HCT116 (cell line): Measurements from ENCODE around the gene SRSF7. TPM values are rescaled to one million over a fixed set of nuclear protein-coding genes. Genes with fewer than 3 reads are reported as not detected.
"Not testable (repeated sequence)": the region's sequence is repeated elsewhere in the genome, so short reads cannot be mapped to it uniquely, and the experiment has no call there.

ENCODE experiments used
- ATAC-seq: fragments of 200-7000 bp; cut with Tn5 transposase; 2 replicates; pipeline ENCODE4 v1.9.1; 2020; ENCODE audit warnings: mild to moderate bottlenecking, moderate library complexity
- BruUV-seq: library from RNA; stranded (reverse); fragments of 400-500 nt; replicated peaks from 2 replicates; lab custom pipeline; 2021; lab: Mats Ljungman, UMichigan
- CTCF ChIA-PET: fragments of 300-600 bp; sonication (Branson Sonifier 250); formaldehyde crosslinking; loops from one replicate; lab custom pipeline; 2021; ENCODE audit warnings: antibody characterized with exemption; lab: Charles Lee
- POLR2A ChIA-PET: fragments of 300-600, 350-600 bp; sonication (Branson Sonifier 250); formaldehyde crosslinking; loops from one replicate; lab custom pipeline; 2021; ENCODE audit warnings: antibody characterized with exemption; lab: Charles Lee
- RAD21 ChIA-PET, 2 experiments: fragments of 300-600 bp; sonication (Branson Sonifier 250); formaldehyde crosslinking; loops; one replicate each; lab custom pipeline; 2023; ENCODE audit warnings: low total read pairs in 2 of 2; ENCODE audit not compliant: uncharacterized antibody in 2 of 2, unreplicated experiment in 2 of 2, low non-redundant PET in 1 of 2; lab: Charles Lee
- DNase-seq: peaks from one replicate; pipeline ENCODE4 v3.0.0-alpha.2; 2010; ENCODE audit warnings: low read depth, low spot score
- H2AFZ ChIP-seq: fragments of 200-600 bp; shearing (Covaris generic), sonication (generic); 2 replicates; pipeline ENCODE4 v1.6.1; 2017; ENCODE audit warnings: low read depth, mixed run types, mixed read lengths, antibody characterized with exemption, low read length; ENCODE audit not compliant: poor library complexity, severe bottlenecking
- H3K27ac ChIP-seq: 2 replicates; pipeline ENCODE4 v1.5.1; 2012; ENCODE audit warnings: low read depth, low read length
- H3K27me3 ChIP-seq: fragments of 200-600 bp; sonication (generic); 2 replicates; pipeline ENCODE4 v1.6.1; 2016; ENCODE audit warnings: mixed run types, low read length, mixed read lengths; ENCODE audit not compliant: insufficient read depth
- H3K36me3 ChIP-seq, 2 experiments: fragments of 200-500 bp in 1 of 2; fragments of 200-600 bp in 1 of 2; sonication (Bioruptor generic) in 1 of 2; sonication (generic) in 1 of 2; 2 replicates each; pipeline versions ENCODE4 v1.5.1 to v1.6.1; 2014 to 2016; ENCODE audit warnings: low read length in 2 of 2, inconsistent platforms in 1 of 2, mixed read lengths in 1 of 2, mixed run types in 1 of 2; ENCODE audit not compliant: insufficient read depth in 2 of 2, control insufficient read depth in 1 of 2
- H3K4me1 ChIP-seq, 2 experiments: fragments of 200-600 bp in 1 of 2; sonication (generic) in 1 of 2; 2 replicates each; pipeline versions ENCODE4 v1.5.1 to v1.6.1; 2012 to 2017; ENCODE audit warnings: low read length in 2 of 2, inconsistent platforms in 1 of 2, mild to moderate bottlenecking in 1 of 2, mixed read lengths in 1 of 2, mixed run types in 1 of 2, moderate library complexity in 1 of 2; ENCODE audit not compliant: insufficient read depth in 2 of 2, control insufficient read depth in 1 of 2
- H3K4me2 ChIP-seq: fragments of 200-600 bp; sonication (generic); 2 replicates; pipeline ENCODE4 v1.6.1; 2017; ENCODE audit warnings: mixed run types, low read length, mixed read lengths
- H3K4me3 ChIP-seq, 2 experiments: fragments of 200-600 bp in 1 of 2; sonication (generic) in 1 of 2; replicated peaks in 1 of 2; 2 replicates each; pipeline ENCODE4 v1.5.1; 2011 to 2016; ENCODE audit warnings: low read length in 2 of 2, control low read depth in 1 of 2, low read depth in 1 of 2, mild to moderate bottlenecking in 1 of 2, mixed read lengths in 1 of 2, mixed run types in 1 of 2
- H3K79me2 ChIP-seq: fragments of 200-600 bp; sonication (generic); 2 replicates; pipeline ENCODE4 v1.6.1; 2017; ENCODE audit warnings: mild to moderate bottlenecking, mixed run types, low read length, moderate library complexity, mixed read lengths; ENCODE audit not compliant: insufficient read depth
- H3K9ac ChIP-seq: fragments of 200-600 bp; sonication (generic); 2 replicates; pipeline ENCODE4 v1.6.1; 2016; ENCODE audit warnings: low read length, mixed read lengths
- H3K9me2 ChIP-seq: fragments of 200-600 bp; sonication (generic), shearing (Covaris generic); 2 replicates; pipeline ENCODE4 v1.6.1; 2017; ENCODE audit warnings: mixed run types, mild to moderate bottlenecking, moderate library complexity; ENCODE audit not compliant: insufficient read depth
- H3K9me3 ChIP-seq, 2 experiments: fragments of 200-500 bp in 1 of 2; fragments of 200-600 bp in 1 of 2; sonication (Bioruptor generic) in 1 of 2; sonication (generic) in 1 of 2; 2 replicates each; pipeline ENCODE4 v1.6.1; 2014 to 2017; ENCODE audit warnings: low read length in 2 of 2, mixed read lengths in 2 of 2, inconsistent platforms in 1 of 2, low read depth in 1 of 2, mild to moderate bottlenecking in 1 of 2, mixed run types in 1 of 2, moderate library complexity in 1 of 2; ENCODE audit not compliant: control insufficient read depth in 1 of 2, insufficient read depth in 1 of 2
- H4K20me1 ChIP-seq: fragments of 200-600 bp; sonication (generic), shearing (Covaris generic); 2 replicates; pipeline ENCODE4 v1.6.1; 2017; ENCODE audit warnings: mixed run types, mild to moderate bottlenecking, moderate library complexity; ENCODE audit not compliant: insufficient read depth
- CBX3 ChIP-seq: IDR thresholded peaks from 2 replicates; pipeline ENCODE4 v1.6.1; 2012; ENCODE audit warnings: low read depth
- ELF1 ChIP-seq: IDR thresholded peaks from 2 replicates; pipeline ENCODE4 v1.6.1; 2012; ENCODE audit warnings: low read depth, borderline replicate concordance
- RAD21 ChIP-seq: IDR thresholded peaks from 2 replicates; pipeline ENCODE4 v1.6.1; 2012; ENCODE audit warnings: low read depth, mild to moderate bottlenecking
- TCF7L2 ChIP-seq: IDR thresholded peaks from 2 replicates; pipeline ENCODE4 v1.7.0; 2011; ENCODE audit warnings: borderline replicate concordance, inconsistent platforms; ENCODE audit not compliant: insufficient read depth, insufficient read length; ENCODE audit errors: extremely low read depth
- intact Hi-C: fragments of 100-400 bp; cut with micrococcal nuclease; formaldehyde crosslinking; loops from 2 replicates; pipeline ENCODE4 v1.10.0; 2022
- total RNA-seq: library from RNA; stranded (reverse); gene quantifications from one replicate; pipeline ENCODE4 v1.2.1, GENCODE V29; 2021; ENCODE audit not compliant: unreplicated experiment

The SRSF7 gene
- total RNA-seq, 1 experiment from 2014 or later, result 215 TPM

DNA sequence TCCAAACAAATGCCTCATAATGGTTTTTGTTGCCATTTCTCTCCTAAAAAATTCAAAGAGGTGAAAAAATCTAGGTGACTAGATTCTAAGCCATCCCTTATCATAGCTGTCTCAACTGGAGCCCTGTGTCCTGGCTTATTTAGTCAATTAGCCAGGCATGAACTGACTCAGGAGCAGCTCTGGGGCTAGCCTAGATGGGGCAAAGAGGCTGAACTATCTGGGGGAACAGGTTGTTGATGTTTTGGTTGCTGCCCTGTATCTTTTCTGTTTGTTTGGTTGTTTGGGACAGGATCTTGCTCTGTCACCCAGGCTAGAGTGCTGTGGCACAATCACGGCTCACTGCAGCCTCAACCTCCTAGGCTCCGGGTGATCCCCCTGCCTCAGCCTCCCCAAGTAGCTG is 41.6 kb upstream of the SRSF7 start:
- RAD21 ChIA-PET, result no interaction called here
- TF ChIP-seq CBX3 (no peak), TCF7L2 (no peak), ELF1 (no peak), RAD21 (no peak)
- TF ChIP-seq, all 23 proteins: peak for 0
- no TSS peak for BruUV-seq

DNA sequence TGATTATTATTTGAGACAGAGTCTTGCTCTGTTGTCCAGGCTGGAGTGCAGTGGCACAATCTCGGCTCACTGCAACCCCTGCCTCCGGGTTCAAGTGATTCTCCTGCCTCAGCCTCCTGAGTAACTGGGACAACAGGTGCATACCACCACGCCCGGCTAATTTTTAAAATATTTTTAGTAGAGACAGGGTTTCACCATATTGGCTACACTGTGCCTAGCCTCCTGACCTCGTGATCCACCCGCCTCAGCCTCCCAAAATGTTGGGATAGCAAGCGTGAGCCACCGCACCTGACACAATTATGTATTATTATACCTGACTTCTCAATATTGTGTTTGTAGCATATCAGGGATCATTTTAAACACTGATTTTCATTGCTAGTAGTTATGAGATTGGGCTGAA is 41.2 kb upstream of the SRSF7 start:
- H3K79me2 ChIP-seq, H4K20me1 ChIP-seq, H2AFZ ChIP-seq, H3K27ac ChIP-seq, DNase-seq, POLR2A ChIA-PET, H3K4me1 ChIP-seq, H3K9ac ChIP-seq, RAD21 ChIA-PET, H3K4me3 ChIP-seq, H3K4me2 ChIP-seq, H3K9me3 ChIP-seq, H3K27me3 ChIP-seq, H3K9me2 ChIP-seq, intact Hi-C loops, H3K36me3 ChIP-seq, BruUV-seq, ATAC-seq, CTCF ChIA-PET: not testable (repeated sequence)

More for the DNA sequence above, 41.6 kb upstream of the SRSF7 start:
- Histone ChIP-seq H3K27me3 (no peaks in the 10 kb centered on the region), H4K20me1 (no peaks in the 10 kb centered on the region), H3K9me3 (no peaks in the 10 kb centered on the region), H3K4me1 (peaks cover 0 to 8% of the 10 kb centered on the region in 2 experiments; a peak in 1 of 4 replicates), H3K9ac (no peak overlapping the region), H3K79me2 (no peaks in the 10 kb centered on the region), H2AFZ (no peak overlapping the region), H3K9me2 (no peaks in the 10 kb centered on the region), H3K4me3 (no peak overlapping the region), H3K4me2 (no peak overlapping the region), H3K36me3 (no peaks in the 10 kb centered on the region), H3K27ac (no peak overlapping the region)
- ATAC-seq (no peak), DNase-seq (no peak)
- ChIA-PET POLR2A (interaction anchor here (1.3 kb wide), 1 partner anchor 41 kb away, joined by 4 read pairs; the partner anchor contains the start of gene SRSF7), CTCF (no interaction called here)
- intact Hi-C loops, result no loop called here
